Measurements from ENCODE around the gene VAV1.

The VAV1 gene

GRCh38 chr19:6894313-6894712, 121.8 kb downstream of the VAV1 start:
- H3K27ac ChIP-seq (ENCODE audit: low read depth, low read length) = no peak overlapping the region
- no peak overlapping the region for H2AFZ ChIP-seq (ENCODE audit: low read depth, low read length, severe bottlenecking)
- H3K9me2 ChIP-seq (replicated peaks; ENCODE audit: insufficient read depth, low read length) = no peaks in the 10 kb centered on the region
- no peak overlapping the region for H3K9ac ChIP-seq (ENCODE audit: low read length)
- no peaks in the 10 kb centered on the region for H3K36me3 ChIP-seq (ENCODE audit: low read length)
- no peaks in the 10 kb centered on the region for H3K79me2 ChIP-seq (ENCODE audit: insufficient read depth, low read length)
- H3K9me3 ChIP-seq (ENCODE audit: insufficient read depth, low read length) = no peaks in the 10 kb centered on the region
- no peaks in the 10 kb centered on the region for H3F3A ChIP-seq (ENCODE audit: insufficient read depth)
- no peak overlapping the region for H3K4me3 ChIP-seq (ENCODE audit: insufficient read depth, low read length, poor library complexity, severe bottlenecking)
- no peaks in the 10 kb centered on the region for H3K27me3 ChIP-seq (ENCODE audit: low read length)
- H4K20me1 ChIP-seq (ENCODE audit: low read depth, low read length) = no peaks in the 10 kb centered on the region
- H3K4me2 ChIP-seq (ENCODE audit: low read depth, low read length, poor library complexity, severe bottlenecking) = no peak overlapping the region
- TF ChIP-seq EZH2phosphoT487 (conservative IDR thresholded peaks at IDR 0.05; ENCODE audit: low read length) (no peak), CTCF (IDR thresholded peaks at IDR 0.05; ENCODE audit: insufficient read depth, low read length, poor library complexity, severe bottlenecking) (no peak)

- TF ChIP-seq CTCF (IDR thresholded peaks at IDR 0.05; ENCODE audit: insufficient read depth, low read length, poor library complexity, severe bottlenecking) = no peak
- no peak for TF ChIP-seq EZH2phosphoT487 (conservative IDR thresholded peaks at IDR 0.05; ENCODE audit: low read length)
- no peak overlapping the region for H3K4me2 ChIP-seq (ENCODE audit: low read depth, low read length, poor library complexity, severe bottlenecking)
- no peaks in the 10 kb centered on the region for H3K9me2 ChIP-seq (replicated peaks; ENCODE audit: insufficient read depth, low read length)
Observed at GRCh38 chr19:6903446-6903845, 130.9 kb downstream of the VAV1 start.

GRCh38 chr19:6906559-6907060, 134.1 kb downstream of the VAV1 start:
- no peak overlapping the region for H2AFZ ChIP-seq (ENCODE audit: low read depth, low read length, severe bottlenecking)
- H3F3A ChIP-seq (ENCODE audit: insufficient read depth) = no peaks in the 10 kb centered on the region
- H3K9me2 ChIP-seq (replicated peaks; ENCODE audit: insufficient read depth, low read length) = no peaks in the 10 kb centered on the region
- no peaks in the 10 kb centered on the region for H3K79me2 ChIP-seq (ENCODE audit: insufficient read depth, low read length)
- no peak overlapping the region for H3K27ac ChIP-seq (ENCODE audit: low read depth, low read length)
- no peak overlapping the region for H3K9ac ChIP-seq (ENCODE audit: low read length)
- no peak for TF ChIP-seq CTCF (IDR thresholded peaks at IDR 0.05; ENCODE audit: insufficient read depth, low read length, poor library complexity, severe bottlenecking)
- TF ChIP-seq EZH2phosphoT487 (conservative IDR thresholded peaks at IDR 0.05; ENCODE audit: low read length) = no peak
- no peak overlapping the region for H3K4me2 ChIP-seq (ENCODE audit: low read depth, low read length, poor library complexity, severe bottlenecking)
- no peak overlapping the region for H3K4me3 ChIP-seq (ENCODE audit: insufficient read depth, low read length, poor library complexity, severe bottlenecking)
- H3K27me3 ChIP-seq (ENCODE audit: low read length) = 0 out of 2 replicates have a peak, but pooled peaks cover 4% of the 10 kb centered on the region
- H4K20me1 ChIP-seq (ENCODE audit: low read depth, low read length) = no peaks in the 10 kb centered on the region
- H3K9me3 ChIP-seq (ENCODE audit: insufficient read depth, low read length) = peaks cover 11% of the 10 kb centered on the region
- H3K36me3 ChIP-seq (ENCODE audit: low read length) = no peaks in the 10 kb centered on the region

More at GRCh38 chr19:6903446-6903845, 130.9 kb downstream of the VAV1 start:
- H3F3A ChIP-seq (ENCODE audit: insufficient read depth) = no peaks in the 10 kb centered on the region
- H2AFZ ChIP-seq (ENCODE audit: low read depth, low read length, severe bottlenecking) = no peak overlapping the region
- H3K27me3 ChIP-seq (ENCODE audit: low read length) = 0 out of 2 replicates have a peak, but pooled peaks cover 4% of the 10 kb centered on the region
- no peak overlapping the region for H3K4me3 ChIP-seq (ENCODE audit: insufficient read depth, low read length, poor library complexity, severe bottlenecking)
- no peaks in the 10 kb centered on the region for H3K79me2 ChIP-seq (ENCODE audit: insufficient read depth, low read length)
- H3K9me3 ChIP-seq (ENCODE audit: insufficient read depth, low read length) = peaks cover 11% of the 10 kb centered on the region
- no peaks in the 10 kb centered on the region for H4K20me1 ChIP-seq (ENCODE audit: low read depth, low read length)
- no peak overlapping the region for H3K27ac ChIP-seq (ENCODE audit: low read depth, low read length)
- H3K9ac ChIP-seq (ENCODE audit: low read length) = no peak overlapping the region
- no peaks in the 10 kb centered on the region for H3K36me3 ChIP-seq (ENCODE audit: low read length)

Measured in SU-DHL-6 (cell line).